GM23338 (cell line): Measurements from ENCODE around the gene GRK2. TPM values are rescaled to one million over a fixed set of nuclear protein-coding genes. Genes with fewer than 3 reads are reported as not detected.

ENCODE experiments used
- ATAC-seq: fragments of 200-7000 bp; cut with Tn5 transposase; 3 replicates; pipeline ENCODE4 v1.9.1; 2020
- DNase-seq: peaks from one replicate; pipeline ENCODE4 v3.0.0-alpha.2; 2015; ENCODE audit warnings: low spot score
- H2AFZ ChIP-seq: fragments of 200-600 bp; sonication (generic); 2 replicates; pipeline ENCODE4 v1.8.0; 2016; ENCODE audit warnings: antibody characterized with exemption, mild to moderate bottlenecking, moderate library complexity
- H3F3A ChIP-seq: fragments of 200-600 bp; sonication (generic); replicated peaks from 2 replicates; pipeline ENCODE4 v1.8.0; 2017; ENCODE audit warnings: antibody characterized with exemption, mixed run types, low read depth
- H3K27ac ChIP-seq: fragments of 200-600 bp; sonication (generic); 2 replicates; pipeline ENCODE4 v1.6.1; 2016; ENCODE audit warnings: low read depth
- H3K27me3 ChIP-seq: fragments of 200-600 bp; sonication (generic); 2 replicates; pipeline ENCODE4 v1.8.0; 2016; ENCODE audit warnings: mild to moderate bottlenecking, mixed run types, moderate library complexity; ENCODE audit not compliant: insufficient read depth
- H3K36me3 ChIP-seq: fragments of 200-600 bp; sonication (generic); 2 replicates; pipeline ENCODE4 v1.8.0; 2016; ENCODE audit warnings: mild to moderate bottlenecking; ENCODE audit not compliant: insufficient read depth
- H3K4me1 ChIP-seq: fragments of 200-600 bp; sonication (generic); 2 replicates; pipeline ENCODE4 v1.8.0; 2016; ENCODE audit warnings: mild to moderate bottlenecking, moderate library complexity; ENCODE audit not compliant: insufficient read depth
- H3K4me2 ChIP-seq: fragments of 200-600 bp; sonication (generic); 2 replicates; pipeline ENCODE4 v1.7.1; 2017; ENCODE audit warnings: mixed run types
- H3K4me3 ChIP-seq: fragments of 200-600 bp; sonication (generic); 2 replicates; pipeline ENCODE4 v1.6.1; 2016; ENCODE audit warnings: mixed run types
- H3K79me2 ChIP-seq: fragments of 200-600 bp; sonication (generic); replicated peaks from 2 replicates; pipeline ENCODE4 v1.8.0; 2017; ENCODE audit warnings: mild to moderate bottlenecking; ENCODE audit not compliant: insufficient read depth
- H3K9me2 ChIP-seq: fragments of 200-600 bp; sonication (generic); 2 replicates; pipeline ENCODE4 v1.8.0; 2017; ENCODE audit not compliant: insufficient read depth
- H4K20me1 ChIP-seq: fragments of 200-600 bp; sonication (generic); replicated peaks from 2 replicates; pipeline ENCODE4 v1.8.0; 2017; ENCODE audit warnings: mild to moderate bottlenecking; ENCODE audit not compliant: insufficient read depth
- H3K27ac Mint-ChIP-seq: 2 replicates; pipeline ENCODE4 v1.8.0; 2020; ENCODE audit warnings: inconsistent platforms, mild to moderate bottlenecking, moderate library complexity, mixed read lengths
- H3K27me3 Mint-ChIP-seq: 3 replicates; pipeline ENCODE4 v1.8.0; 2022; ENCODE audit warnings: low read depth, mild to moderate bottlenecking, moderate library complexity, mixed read lengths, inconsistent platforms; ENCODE audit not compliant: insufficient read depth, poor library complexity
- H3K36me3 Mint-ChIP-seq: 3 replicates; pipeline ENCODE4 v1.8.0; 2021; ENCODE audit warnings: low read depth, mild to moderate bottlenecking, inconsistent platforms, moderate library complexity, mixed read lengths
- H3K4me1 Mint-ChIP-seq: 3 replicates; pipeline ENCODE4 v1.8.0; 2020; ENCODE audit warnings: mild to moderate bottlenecking, inconsistent platforms, mixed read lengths
- H3K4me3 Mint-ChIP-seq: 3 replicates; pipeline ENCODE4 v1.8.0; 2021; ENCODE audit warnings: moderate library complexity, mild to moderate bottlenecking, inconsistent platforms, mixed read lengths
- H3K9me3 Mint-ChIP-seq: 3 replicates; pipeline ENCODE4 v1.8.0; 2020; ENCODE audit warnings: moderate library complexity, mild to moderate bottlenecking, inconsistent platforms, mixed read lengths
- CREB1 ChIP-seq: fragments of 250-450 bp; sonication (Bioruptor Pico); IDR thresholded peaks from 2 replicates; pipeline ENCODE4 v1.5.0; 2020; ENCODE audit warnings: low read depth, mild to moderate bottlenecking, moderate library complexity
- CTCF ChIP-seq, 2 experiments: fragments of 200-600 bp in 1 of 2; sonication (generic) in 1 of 2; conservative IDR thresholded peaks; 2 replicates each; pipeline versions ENCODE4 v1.5.1 to v1.6.1; 2016 to 2017; ENCODE audit warnings: antibody characterized with exemption in 2 of 2, low read depth in 2 of 2, mild to moderate bottlenecking in 2 of 2, moderate library complexity in 1 of 2
- ETS1 ChIP-seq: IDR thresholded peaks from 2 replicates; pipeline ENCODE4 v1.6.1; 2016; ENCODE audit warnings: antibody characterized with exemption
- EZH2 ChIP-seq: fragments of 200-600 bp; sonication (generic); IDR thresholded peaks from one replicate; pipeline ENCODE4 v1.8.0; 2017; ENCODE audit warnings: antibody characterized with exemption, mild to moderate bottlenecking, low read depth; ENCODE audit not compliant: unreplicated experiment
- EZH2phosphoT487 ChIP-seq: fragments of 200-600 bp; sonication (generic); IDR thresholded peaks from one replicate; pipeline ENCODE4 v1.8.1; 2018; ENCODE audit warnings: antibody characterized with exemption; ENCODE audit not compliant: unreplicated experiment
- JUNB ChIP-seq: IDR thresholded peaks from one replicate; pipeline ENCODE4 v1.6.1; 2016; ENCODE audit warnings: antibody characterized with exemption; ENCODE audit not compliant: unreplicated experiment
- NANOG ChIP-seq: IDR thresholded peaks from 2 replicates; pipeline ENCODE4 v1.6.1; 2016; ENCODE audit warnings: antibody characterized with exemption, borderline replicate concordance
- POLR2AphosphoS5 ChIP-seq: IDR thresholded peaks from 2 replicates; pipeline ENCODE4 v1.6.1; 2016; ENCODE audit warnings: antibody characterized with exemption, low read depth
- REST ChIP-seq: IDR thresholded peaks from one replicate; pipeline ENCODE4 v1.6.1; 2018; ENCODE audit warnings: antibody characterized with exemption; ENCODE audit not compliant: unreplicated experiment
- STAT1 ChIP-seq: IDR thresholded peaks from one replicate; pipeline ENCODE4 v1.6.1; 2016; ENCODE audit warnings: antibody characterized with exemption; ENCODE audit not compliant: unreplicated experiment
- ZNF114 ChIP-seq: fragments of 250-450 bp; sonication (Bioruptor Pico); IDR thresholded peaks from 2 replicates; pipeline ENCODE4 v1.5.0; 2020; ENCODE audit warnings: mild to moderate bottlenecking, moderate library complexity
- ZNF331 ChIP-seq: fragments of 250-450 bp; sonication (Bioruptor Pico); IDR thresholded peaks from 2 replicates; pipeline ENCODE4 v1.5.0; 2020; ENCODE audit warnings: low read depth, mild to moderate bottlenecking, moderate library complexity
- ZNF462 ChIP-seq: fragments of 250-450 bp; sonication (Bioruptor Pico); IDR thresholded peaks from 2 replicates; pipeline ENCODE4 v1.5.0; 2020; ENCODE audit warnings: mild to moderate bottlenecking, moderate library complexity
- polyA plus RNA-seq: library from polyadenylated mRNA; unstranded; fragments of >200 nt; fragmentation: Nextera tagmentation; extraction: Ambion mirVana; gene quantifications from 2 replicates; pipeline ENCODE4 v1.2.1, GENCODE V29; 2016
- total RNA-seq: library from RNA; depleted of rRNA; stranded (reverse); fragments of >200 nt; shearing (Covaris generic); gene quantifications from 2 replicates; pipeline ENCODE4 v1.2.3, GENCODE V29; 2014

Gene GRK2
- total and polyA plus RNA-seq, 2 experiments from 2014 or later: 19.5 to 72.5 TPM

GRCh38 chr11:67243051-67243450, 23.2 kb upstream of the GRK2 start:
- H3K4me2 ChIP-seq: 0 out of 2 replicates have a peak overlapping the region, but pooled peaks have one; percentile 97
- Mint-ChIP-seq H3K4me3 (no peak overlapping the region; the same call in 2 of the 3 replicates), H3K36me3 (peaks cover 78% of the 10 kb centered on the region), H3K27ac (no peak overlapping the region), H3K4me1 (peaks cover 32% of the 10 kb centered on the region), H3K27me3 (peaks cover 11% of the 10 kb centered on the region), H3K9me3 (no peaks in the 10 kb centered on the region)
- H2AFZ ChIP-seq: no peak overlapping the region
- H4K20me1 ChIP-seq: peaks cover 51% of the 10 kb centered on the region
- no peak for ATAC-seq
- H3K36me3 ChIP-seq: peaks cover 48% of the 10 kb centered on the region
- peaks cover 72% of the 10 kb centered on the region for H3K79me2 ChIP-seq
- TF ChIP-seq STAT1: no peak
- no peak for TF ChIP-seq EZH2
- TF ChIP-seq CTCF (conservative IDR thresholded peaks at IDR 0.05; ENCODE audit: low read depth in 2 of 2): no peak
- no peak for TF ChIP-seq ZNF462 (CRISPR knock-in tag)
- no peak for TF ChIP-seq POLR2AphosphoS5
- no peak for TF ChIP-seq ZNF331 (CRISPR knock-in tag)
- TF ChIP-seq ZNF114 (CRISPR knock-in tag): no peak
- no peak for TF ChIP-seq CREB1 (CRISPR knock-in tag)
- TF ChIP-seq REST: no peak
- TF ChIP-seq ETS1: no peak
- no peak for TF ChIP-seq JUNB
- no peak for TF ChIP-seq NANOG
- no peak for TF ChIP-seq EZH2phosphoT487
- H3K27ac ChIP-seq: peak overlapping the region; percentile 70; the same call in 1 of the 2 replicates
- H3K27me3 ChIP-seq: no peaks in the 10 kb centered on the region
- H3K4me1 ChIP-seq: peaks cover 31% of the 10 kb centered on the region
- DNase-seq: no peak
- H3K9me2 ChIP-seq: no peaks in the 10 kb centered on the region
- no peak overlapping the region for H3K4me3 ChIP-seq
- H3F3A ChIP-seq: peaks cover 42% of the 10 kb centered on the region
